ENCODE data around the gene SFMBT1.

Gene SFMBT1

GRCh38 chr3:52880047-52880446 is 165.8 kb downstream of the SFMBT1 start:
- no peak for DNase-seq

DNA sequence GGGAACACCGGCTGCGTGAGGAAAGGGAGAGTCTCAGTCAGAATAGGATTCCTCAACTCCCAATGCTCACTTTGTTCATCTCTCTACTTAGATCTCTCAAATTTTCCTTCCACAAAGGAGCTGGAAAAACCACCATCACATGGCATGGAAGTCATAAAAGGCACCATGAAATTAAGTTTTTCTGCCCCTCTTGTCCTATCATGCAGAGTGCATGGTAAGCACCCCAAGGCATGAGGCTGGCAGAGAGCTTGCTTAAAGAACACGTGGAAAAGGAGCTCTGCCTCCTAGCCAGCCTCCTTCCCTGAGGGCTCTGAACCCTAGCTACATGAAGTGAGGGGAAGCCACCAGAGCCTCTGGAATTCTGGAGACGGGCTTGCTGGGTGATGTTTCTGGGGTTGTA is 166.3 kb downstream of the SFMBT1 start:
- no peak for DNase-seq

GRCh38 chr3:52879090-52879489 is 166.8 kb downstream of the SFMBT1 start:
- no peak for DNase-seq

GRCh38 chr3:52877085-52877484 is 168.8 kb downstream of the SFMBT1 start:
- DNase-seq, result no peak

- DNase-seq, result no peak
These were observed 170.8 kb downstream of the SFMBT1 start for GRCh38 chr3:52874864-52875587.

DNA sequence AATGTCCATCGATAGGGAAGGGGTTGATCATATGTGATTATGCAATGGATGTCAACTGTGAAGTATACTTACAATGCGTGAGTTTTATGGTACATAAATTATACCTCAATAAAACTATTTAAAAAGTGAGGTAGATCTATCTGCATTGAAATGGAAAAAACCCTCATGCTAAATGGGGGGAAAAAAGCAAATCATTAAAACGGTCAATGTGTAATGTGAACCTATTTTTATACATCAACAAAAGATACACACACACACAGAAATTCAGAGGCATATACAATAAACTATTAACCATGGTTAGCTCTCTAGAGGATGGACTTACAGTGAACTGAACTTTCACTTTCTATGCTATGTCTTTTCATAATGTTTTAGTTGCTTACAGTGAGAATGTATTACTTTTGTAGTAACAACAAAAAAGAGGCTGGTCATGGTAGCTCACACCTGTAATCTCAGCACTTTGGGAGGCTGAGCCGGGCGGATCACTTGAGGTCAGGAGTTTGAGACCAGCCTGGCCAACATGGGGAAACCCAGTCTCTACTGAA is 171.6 kb downstream of the SFMBT1 start:
- no peak for DNase-seq

DNA sequence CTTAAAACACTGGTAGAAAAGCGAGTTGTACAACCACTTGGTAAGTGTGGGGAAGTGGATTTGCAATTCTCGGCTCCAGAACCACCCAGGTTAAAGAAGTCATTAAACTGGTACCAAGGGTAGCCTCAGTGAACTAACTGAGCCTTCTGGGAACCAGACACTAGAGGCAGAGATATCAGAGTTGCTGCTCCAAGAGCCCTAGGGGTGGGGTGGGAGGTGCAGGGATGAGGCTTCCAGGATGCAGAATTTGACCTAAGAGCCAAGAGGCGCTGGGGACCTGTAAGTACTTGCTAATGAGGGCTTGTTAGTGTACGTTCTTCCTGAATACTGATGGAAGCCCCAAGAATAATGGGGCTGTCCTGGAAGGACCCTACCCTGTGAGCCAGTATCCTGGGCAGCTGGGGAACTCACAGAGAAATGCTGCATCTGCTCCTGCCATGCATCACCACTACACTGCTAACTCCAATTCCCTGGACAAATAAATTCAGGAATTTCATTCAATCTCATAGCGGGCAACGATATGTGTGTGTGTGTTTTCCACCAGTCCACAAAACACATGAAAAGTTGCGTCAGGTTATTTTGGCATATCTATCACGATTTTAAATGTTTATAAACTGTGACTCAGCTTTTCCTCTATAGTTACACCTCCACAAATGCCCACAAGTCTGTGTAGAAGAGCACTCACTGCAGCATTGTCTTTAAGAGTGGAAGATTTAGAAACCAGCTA is 172.3 kb downstream of the SFMBT1 start:
- DNase-seq, result no peak

DNA sequence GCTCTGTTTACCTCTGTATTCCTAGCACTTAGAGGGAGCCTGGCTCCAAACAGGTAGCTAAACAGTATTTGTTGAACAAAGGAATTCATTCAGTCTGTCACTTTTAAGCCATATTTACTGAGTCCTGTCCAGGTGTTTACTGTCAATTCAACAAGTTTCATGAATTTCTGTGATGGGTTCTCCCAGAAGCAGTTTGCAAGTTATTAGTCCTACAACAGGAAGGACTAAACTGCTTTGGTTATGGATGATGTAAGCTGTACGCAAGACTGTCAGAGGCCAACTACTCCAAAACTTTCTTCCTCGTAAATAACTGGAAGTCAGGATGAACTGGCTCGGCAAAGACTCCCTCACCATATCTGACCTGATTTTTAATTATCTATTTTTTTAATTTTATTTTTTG is 173.6 kb downstream of the SFMBT1 start:
- no peak for DNase-seq

DNA sequence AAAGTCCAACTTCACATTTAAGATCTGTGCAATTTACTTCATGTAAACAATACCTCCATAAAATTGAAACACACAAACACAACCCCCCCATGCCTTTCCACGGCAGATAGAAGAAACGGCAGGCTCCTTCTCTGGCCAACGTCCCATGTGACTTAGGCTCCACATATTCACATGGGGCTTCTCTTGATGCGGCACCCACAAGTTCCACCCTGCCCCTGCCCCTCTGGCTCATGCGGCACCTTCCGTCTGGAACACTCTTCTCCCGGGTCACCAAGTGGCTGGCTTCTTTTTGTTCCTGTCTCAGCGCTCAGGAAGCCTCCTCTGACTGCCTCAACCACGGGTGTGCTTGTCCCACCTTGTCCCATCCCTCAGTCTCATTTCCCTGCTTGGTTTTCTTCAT is 174.1 kb downstream of the SFMBT1 start:
- DNase-seq, result no peak

DNA sequence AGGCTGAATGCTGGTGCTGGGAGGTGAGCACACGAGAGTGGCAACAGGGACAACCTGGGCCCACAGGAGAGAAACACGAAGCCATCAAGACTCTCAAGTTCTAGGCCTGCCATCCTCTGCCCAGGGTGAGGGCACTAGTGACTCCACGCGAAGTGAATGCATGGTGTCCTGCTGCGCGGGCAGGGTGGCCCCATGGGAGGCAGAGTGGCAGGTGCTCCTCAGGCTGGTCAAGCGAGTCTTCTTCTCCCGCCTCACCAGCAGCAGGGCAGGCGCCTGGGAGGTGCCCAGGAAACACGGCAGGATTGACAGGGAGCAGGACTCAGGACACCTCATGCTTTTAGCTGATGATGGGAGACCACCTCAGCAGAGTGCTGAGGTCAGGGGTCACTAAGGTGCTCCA is 175.4 kb downstream of the SFMBT1 start:
- DNase-seq, result no peak

GRCh38 chr3:52866427-52866826 is 179.4 kb downstream of the SFMBT1 start:
- no peak for DNase-seq

DNA sequence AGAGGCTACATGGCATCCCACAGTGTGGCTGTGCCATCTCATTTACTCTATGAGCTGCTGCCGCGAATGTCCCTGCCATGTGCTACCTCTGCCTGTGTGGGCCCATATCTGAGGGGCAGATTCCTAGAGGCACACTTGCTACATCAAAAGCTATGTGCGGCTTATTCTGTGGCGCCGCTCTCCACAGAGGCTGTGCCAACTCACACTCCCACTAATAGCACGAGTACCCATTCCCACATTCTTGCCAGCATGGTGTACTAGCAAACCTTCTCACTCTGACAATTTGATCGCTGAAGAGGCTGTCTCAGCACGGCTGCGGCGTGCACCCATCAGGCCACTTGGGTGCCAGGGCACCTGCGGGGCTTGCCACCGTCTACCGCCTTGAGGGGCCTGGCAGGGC is 179.9 kb downstream of the SFMBT1 start:
- DNase-seq, result no peak

DNA sequence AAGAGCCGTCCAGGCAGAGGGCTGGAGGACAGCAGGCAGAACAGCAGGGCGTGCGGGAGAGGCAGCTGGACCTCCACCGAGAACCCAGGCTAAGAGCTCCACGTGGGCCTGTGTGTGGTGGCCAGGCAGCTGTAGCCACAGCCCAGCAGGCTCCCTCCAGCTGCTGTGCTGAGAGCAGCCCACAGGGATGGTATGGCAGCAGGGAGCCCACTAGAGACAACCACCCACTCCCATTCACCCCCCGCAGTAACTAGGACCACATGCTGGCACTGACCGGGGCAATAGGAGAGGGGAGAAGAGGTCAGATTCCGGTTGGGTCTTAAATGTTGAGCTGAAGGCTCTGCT is 185.5 kb downstream of the SFMBT1 start:
- no peak for DNase-seq

GRCh38 chr3:52859686-52860423 is 186.0 kb downstream of the SFMBT1 start:
- no peak for DNase-seq

DNA sequence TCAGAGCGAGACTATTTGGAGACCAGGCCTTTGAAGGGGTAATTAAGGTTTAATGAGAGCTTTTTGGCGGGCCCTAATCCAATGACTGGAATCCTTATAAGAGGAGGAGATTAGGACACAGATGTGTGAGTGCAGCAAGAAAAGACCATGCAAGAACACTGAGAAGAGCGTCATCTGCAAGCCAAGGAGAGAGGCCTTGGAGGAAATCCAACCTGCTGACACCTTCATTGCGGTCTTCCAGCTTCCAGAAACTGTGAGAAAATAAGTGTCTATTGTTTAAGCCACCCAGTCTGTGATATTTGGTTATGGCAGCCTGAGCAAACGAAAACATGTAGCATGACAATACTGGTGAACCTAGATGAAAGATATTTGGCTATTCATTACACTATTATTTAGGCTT is 188.0 kb downstream of the SFMBT1 start:
- DNase-seq, result no peak

- DNase-seq, result no peak
These were observed 188.7 kb downstream of the SFMBT1 start for GRCh38 chr3:52857133-52857532.

DNA sequence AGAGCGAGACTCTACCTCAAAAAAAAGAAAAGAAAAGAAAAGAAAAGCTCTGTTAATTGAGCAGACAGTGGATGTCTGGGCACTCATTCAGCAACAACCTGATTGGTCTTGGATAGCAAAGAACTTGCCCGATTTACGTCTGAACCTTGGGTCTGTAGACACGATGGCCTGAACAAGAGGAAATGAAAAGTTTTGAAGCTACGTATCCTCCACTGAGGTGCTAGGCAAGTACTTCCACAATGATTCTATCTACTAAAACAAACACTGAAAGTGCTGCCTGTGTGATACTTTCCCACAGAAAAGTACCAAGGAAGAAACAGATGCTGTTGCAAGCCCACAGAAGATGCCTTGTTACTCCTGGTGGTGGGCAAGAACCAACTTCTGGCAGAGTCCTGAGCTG is 189.2 kb downstream of the SFMBT1 start:
- no peak for DNase-seq

DNA sequence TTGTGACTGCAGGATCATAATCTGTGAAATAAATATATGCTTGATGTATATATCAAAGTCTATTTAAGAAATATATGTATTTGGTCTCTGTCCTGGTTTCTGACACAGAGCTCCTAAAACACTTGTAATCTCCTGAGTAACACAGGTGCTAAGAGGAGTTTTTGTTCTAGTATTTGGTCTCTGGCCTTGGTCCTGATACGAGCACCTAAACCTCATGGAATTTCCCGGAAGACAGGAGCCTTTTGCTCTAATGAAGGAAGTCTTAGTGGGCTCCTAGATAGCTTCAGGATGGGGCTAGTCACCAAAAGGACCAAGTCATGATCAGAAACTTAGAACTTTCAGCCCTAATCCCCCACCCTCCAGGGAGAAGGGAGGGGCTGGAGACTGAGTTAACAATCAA is 191.9 kb downstream of the SFMBT1 start:
- no peak for DNase-seq
